ENCODE measurements around the gene ROCK1. TPM values are rescaled to one million over a fixed set of nuclear protein-coding genes. Genes with fewer than 3 reads are reported as not detected.

ROCK1 gene
- 20.6 and 32.1 TPM in 2 replicates for total RNA-seq

DNA sequence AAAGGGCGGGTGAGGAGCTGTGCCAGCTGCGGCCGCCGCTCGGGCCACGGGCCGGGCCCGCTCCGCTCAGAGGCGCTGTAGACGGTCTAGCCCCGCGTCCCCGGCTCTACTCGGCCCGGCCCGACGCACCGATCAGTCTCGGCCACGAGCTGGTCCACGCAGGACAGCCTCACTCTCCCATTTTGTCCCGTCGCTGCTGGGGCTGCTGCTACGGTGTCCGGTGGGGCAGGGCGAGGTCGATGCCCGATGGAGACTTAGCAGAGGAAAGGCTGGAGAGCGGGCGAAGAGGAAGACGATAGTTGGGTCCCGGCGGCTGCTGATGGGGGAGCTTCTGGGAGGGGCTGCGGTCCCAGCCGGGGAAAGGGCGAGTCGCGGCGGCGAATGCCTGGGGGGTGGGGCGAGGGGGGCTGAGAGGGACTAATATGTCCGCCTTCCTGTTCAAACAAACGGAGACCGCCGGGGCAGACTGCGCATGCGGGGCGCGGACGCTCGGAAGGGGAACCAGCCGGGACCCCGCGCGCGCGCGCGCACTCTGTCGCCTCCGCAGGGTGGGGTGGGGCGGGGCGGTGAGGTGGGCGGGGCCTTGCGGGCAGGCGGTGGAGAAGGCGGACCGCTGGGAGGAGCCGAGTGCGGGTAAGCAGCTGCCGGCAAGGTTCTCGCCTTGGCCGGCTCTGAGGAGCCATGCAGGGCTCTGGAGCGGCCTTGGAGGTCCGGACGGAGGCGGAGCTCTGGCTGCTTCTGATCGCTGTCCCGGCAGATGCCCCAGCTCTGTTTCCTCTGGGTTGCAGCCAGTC is at the start of gene ROCK1:
Gene ROCK1 (minus strand): TSS at position 468 of the 794 bp plus-strand sequence. CDS start 903 bp downstream, outside the sequence.

Other genes with a start within 250 kb of the ROCK1 start
- gene GREB1L, start 130.4 kb upstream of the ROCK1 start, total RNA-seq = 1.3 and 11.2 TPM in 2 replicates

Measured in pericardium fibroblast (primary cell).